GM03348 (cell line): ENCODE data around the gene PLCH2.

Source experiments
- DNase-seq: peaks from one replicate; pipeline ENCODE4 v3.0.0; 2012; ENCODE audit warnings: low spot score

The PLCH2 gene

DNA sequence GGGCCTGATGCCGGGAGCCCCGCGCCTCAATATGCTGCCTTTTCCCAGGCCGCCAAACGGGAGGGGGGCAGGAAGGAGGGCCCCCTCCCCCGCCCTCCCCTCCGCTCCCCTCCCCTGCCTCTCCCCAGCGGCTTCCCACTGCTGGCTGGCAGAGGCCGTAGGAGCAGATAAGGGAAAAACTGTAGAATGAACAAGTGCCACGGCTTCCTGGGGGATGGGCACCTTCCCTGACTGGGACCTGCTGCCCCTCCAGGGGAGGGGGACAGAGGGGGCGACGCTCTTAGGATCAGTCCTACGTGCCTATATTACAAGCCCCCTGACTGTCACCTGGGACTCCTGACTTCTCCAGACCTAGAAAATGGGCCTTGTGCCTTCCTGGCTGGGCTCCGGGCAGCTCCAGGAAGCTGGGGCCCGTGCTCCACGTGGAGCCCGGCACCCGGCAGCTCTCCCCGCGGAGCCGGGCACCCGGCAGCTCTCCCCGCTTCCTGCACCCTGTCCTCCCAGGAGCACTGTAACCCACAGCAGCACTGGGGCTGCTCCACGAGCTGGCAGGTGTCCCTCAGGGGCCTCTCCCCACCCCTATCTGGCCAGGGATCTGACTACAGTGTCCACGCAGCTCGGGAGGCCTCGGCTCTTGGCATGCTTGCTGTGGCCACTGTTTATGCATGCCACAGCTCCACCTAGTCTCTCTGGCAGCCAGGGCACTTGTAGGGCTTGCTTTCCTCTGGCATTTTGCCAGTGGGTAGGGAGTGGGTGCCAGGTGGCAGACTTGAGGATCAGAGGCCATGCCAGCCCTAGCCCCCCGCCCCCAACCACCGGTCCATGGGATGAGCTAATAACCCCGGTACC is 54.6 kb downstream of the PLCH2 start:
- DNase-seq: no peak

DNA sequence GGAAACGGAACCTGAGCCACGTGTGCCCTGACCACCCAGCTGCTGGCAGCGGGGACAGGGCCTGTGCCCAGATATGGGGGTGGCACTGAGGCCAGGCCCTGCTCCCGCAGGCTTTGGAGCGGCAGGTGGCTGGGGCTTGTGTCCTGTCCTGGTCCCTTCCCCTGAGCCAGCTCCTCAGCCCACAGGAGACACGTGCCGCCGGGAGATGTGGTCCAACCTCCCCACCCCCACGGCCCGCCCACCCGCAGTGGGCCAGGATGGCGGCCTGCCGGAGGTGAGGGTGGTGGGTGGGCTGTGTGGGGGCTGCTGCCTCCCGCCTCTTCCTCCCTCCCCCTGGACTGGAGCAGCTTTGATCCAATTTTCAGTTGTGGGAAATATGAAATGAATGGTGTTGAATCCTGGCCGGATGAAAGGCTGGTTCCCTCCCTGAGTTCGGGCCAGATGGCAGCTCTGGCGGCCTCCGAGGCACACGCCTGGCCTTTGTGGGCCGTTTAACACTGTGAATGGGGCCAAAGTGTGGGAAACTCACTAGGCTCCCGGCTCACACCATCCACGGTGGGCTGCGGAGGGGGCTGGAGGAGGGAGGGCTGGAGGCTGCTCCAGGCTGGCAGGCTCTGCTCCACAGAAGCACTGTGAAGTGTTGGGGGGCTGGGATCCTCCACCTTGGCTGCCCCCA is 56.5 kb downstream of the PLCH2 start:
- no peak for DNase-seq

DNA sequence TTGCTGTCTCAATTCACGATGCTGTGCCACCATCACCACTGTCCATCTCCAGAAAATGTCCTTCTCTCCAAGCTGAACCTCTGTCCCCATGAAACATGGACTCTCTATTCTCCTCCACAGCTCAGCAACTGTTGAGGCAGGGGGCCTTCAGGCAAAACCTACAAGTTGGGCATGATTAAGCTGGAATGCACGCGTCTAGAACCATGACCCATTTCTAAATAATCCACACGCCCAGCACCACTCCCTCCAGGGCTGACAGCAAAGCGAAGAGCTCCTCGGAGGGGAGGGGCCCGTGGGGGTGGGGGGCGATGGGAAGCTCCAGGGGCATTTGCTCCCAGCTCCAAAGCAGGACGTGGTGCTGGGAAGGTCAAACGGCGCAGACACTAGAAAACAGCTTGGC is 57.3 kb downstream of the PLCH2 start:
- peak; percentile 72 for DNase-seq

DNA sequence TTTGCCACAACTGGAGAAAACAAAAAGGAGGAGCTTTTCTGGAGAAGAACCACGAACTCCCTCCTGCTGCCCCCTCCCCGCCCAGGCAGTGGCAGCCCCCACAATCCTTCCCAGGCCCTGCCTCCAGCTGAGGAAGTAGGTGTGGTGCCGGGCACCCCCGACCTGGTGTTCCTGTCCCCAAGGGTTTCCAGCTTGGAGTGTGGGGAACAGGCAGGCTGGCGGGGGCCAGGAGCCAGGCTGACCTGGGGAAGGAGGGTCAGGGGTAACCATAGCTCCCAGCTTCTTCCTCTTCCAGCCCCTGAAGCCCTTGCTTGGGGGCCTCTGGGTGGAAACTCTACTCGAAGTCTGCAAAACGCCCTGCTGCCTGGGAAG is 58.2 kb downstream of the PLCH2 start:
- DNase-seq: no peak

DNA sequence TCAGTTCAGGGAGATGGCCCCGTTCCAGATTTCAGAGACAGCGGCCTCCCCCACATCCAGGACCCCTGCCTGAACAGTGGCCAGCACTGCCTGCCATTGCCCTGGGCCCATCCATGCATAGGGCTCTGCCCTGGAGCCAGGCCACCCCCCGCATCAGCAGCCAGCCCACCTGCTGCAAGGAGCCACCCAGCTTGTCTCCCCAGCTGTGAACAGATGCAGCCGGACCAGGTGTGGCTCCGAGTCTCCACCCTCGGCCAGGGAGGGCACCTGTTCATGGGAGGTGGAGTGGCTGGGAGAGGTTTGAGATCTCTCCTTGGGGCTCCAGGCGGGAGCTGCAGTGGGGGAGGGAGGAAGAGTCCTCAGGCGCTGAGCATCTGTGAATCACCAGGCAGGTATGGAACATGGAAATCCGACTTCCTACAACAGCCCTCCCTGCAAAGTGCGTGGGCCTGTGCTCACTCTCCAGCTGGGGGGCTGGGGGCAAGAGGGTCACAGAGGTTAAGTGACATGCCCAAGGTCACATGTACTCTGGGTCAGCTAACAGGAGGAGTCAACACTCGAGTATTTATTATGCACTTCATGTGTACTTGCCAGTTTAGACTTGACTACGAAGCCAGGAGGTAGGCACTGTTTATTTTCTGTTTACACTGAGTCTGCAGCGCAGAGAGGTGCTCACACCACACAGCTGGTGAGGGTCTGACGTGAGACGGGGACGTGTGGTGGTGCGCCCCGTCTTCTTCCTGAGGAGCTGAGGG is 58.8 kb downstream of the PLCH2 start:
- peak; percentile 51 for DNase-seq

DNA sequence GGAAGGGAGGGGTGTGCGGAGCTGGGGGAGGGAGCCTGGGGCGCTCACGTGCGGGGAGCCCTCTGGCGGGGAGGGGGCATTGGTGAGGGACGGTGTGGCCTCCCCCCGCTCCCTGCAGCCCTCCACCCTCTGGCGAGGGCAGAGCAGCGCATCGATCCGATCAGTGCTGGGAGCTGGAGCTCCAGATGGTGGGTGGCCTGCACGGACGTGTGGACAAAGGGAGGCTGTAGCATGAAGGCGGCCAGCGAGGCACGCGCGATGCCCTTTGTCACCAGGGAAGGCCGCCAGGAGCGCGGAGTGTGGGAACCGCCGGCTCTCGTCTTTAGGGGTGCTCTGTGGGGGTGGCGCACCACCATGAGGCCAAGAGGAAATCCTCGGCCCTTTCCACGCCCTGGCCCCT is 59.4 kb downstream of the PLCH2 start:
- DNase-seq: no peak

DNA sequence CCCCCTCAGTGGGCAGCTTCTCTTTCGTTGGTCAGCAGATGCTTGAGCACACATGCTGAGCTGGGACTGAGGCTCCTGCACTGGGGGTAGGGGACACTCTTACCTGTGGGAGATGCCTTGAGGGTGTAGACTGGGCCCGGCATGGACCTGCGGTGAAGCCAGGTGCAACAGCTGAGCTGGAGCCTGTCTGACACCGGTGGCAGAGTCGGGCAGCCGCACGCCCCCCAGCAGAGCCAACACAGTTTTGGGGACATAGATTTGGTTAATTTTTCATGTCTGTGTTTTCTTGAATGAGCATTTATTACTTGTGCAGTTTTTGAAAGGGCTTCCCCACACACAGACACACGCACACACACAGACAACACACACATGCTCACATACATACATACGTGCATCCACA is 59.9 kb downstream of the PLCH2 start:
- DNase-seq: no peak

DNA sequence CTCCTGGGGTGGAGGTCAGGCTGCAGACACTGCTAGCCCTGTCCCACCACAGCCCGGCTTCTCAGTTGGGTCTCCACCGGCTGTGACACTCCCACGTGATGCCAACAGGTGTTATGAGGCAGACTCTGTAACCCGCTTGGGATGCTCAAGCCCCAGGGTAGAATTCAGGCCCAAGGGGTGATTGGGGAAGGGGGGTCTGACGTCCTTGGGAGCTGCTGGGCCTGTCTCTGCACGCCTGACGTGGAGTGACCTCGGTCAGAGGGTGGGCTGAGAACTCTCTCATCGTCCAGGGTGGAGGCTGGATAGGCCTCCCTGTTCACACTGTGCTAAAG is 61.7 kb downstream of the PLCH2 start:
- no peak for DNase-seq

DNA sequence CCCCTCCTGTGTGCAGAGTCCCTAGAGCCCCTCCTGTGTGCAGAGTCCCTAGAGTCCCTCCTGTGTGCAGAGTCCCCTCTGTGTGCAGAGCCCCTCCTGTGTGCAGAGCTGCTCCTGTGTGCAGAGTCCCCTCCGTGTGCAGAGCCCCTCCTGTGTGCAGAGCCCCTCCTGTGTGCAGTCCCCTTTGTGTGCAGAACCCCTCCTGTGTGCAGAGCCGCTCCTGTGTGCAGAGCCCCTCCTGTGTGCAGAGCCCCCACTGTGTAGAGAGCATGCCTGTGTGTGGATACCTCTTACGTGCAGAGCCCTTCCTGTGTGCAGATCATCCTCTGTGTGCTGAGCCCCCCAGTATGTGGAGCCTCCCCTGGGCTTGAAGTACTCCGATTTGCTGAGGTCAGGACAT is 62.3 kb downstream of the PLCH2 start:
- DNase-seq: no peak

DNA sequence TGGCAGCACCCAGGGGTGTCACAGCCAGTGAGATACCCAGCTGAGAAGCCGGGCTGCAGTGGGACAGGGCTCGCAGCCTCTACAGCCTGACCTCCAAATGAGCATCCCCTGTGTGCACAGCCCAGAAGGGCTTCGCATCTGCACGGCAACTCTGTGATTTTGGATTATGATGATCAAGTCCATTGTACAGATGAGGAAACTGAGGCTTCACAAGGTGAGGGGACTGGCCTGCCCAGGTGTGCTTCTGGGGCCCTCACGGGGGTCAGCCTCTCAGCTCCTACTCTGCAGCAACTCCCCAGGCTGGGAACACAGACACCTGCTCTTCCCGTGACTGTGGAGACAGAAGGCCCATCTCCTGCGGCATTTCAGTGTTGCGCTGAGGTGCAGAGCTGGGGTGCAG is 62.8 kb downstream of the PLCH2 start:
- DNase-seq: no peak

DNA sequence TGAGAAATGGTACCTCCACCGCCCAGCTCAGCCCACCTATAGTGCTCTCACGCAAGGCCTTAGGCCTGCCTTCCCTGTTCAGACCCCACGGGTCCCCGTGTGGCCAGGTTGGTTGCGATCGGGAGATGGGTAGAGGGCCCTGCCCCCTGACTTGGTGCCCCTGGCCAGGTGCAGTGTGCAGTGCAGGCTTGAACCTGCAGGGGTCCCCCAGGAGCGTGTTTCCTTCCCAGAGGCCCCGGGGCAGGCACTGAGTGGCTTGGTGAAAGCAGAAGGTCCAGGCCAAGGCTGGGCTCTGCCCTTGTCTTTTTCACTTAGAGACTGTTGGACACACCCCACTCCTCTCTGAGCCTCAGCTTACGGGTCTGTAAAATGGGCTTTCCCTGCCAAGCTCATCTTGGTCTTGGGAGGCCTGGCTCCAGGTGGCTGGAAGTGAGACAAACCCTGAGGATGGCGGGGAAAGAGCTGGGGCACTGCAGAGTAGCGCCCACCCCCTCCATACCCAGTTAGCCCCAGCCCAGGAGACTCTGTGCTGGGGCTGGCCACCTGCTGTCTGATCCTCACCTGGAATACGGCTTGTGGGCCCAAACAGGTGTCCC is 63.3 kb downstream of the PLCH2 start:
- no peak for DNase-seq

DNA sequence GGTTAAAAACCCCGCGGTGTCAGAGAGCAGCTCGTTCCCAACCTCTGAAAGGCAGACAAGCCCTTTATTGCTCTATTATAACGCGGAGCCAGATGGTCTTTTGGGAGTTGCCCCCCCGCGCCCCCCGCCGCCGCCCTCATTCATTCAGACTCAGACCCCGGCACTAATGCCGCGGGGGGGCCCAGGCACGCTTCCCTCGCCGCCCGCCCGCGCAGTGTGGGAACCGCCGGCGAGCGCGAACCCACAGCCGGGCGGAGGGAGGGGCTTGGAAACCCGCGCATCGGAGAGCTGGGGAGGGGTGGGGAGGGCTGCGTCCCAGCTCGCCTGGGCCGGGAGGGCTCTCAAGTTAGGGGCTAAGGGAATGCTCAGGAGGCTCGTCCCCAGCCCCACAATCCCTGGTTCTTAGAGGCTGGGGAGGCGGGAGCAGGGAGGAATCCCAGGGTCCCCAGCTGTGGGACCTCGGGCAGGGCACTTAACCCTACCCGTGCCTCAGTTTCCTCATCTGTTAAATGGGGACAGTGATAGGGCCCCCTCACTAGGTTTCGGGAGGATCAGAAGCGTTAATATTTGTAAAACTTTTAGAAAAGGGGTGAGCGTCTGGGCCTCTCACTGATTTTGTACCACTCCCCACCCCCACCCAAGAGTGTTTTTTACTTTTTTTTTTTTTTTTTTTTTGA is 64.9 kb downstream of the PLCH2 start:
- DNase-seq: no peak

DNA sequence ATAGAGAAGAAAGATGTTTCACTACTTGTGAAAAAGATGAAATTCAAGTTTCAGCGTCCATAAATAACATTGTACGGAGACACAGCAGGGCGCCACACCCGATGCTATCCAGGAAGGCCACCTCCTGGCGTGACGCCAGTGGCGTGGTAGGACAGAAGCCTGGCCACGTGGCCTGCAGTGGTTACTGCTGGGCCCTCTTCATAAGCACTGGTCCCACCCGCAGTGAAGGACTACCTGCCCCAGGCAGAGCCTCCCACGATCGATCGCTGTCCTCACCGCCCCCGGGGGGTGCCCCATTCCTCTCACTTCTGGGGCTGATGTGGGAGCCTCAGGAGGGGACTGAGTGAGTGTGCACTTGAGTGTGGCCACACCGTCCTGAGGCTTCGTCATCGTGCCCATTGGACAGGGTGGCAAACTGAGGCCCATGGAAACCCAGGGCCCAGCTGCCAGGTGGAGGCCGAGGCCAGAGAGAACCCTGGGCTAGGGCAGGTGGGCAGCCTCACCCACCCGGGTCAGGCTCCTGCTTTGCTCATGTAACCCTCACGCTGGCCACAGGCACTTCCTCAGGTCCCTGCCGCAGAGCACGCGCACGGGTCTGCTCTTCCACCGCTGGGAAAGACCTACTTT is 65.6 kb downstream of the PLCH2 start:
- no peak for DNase-seq

DNA sequence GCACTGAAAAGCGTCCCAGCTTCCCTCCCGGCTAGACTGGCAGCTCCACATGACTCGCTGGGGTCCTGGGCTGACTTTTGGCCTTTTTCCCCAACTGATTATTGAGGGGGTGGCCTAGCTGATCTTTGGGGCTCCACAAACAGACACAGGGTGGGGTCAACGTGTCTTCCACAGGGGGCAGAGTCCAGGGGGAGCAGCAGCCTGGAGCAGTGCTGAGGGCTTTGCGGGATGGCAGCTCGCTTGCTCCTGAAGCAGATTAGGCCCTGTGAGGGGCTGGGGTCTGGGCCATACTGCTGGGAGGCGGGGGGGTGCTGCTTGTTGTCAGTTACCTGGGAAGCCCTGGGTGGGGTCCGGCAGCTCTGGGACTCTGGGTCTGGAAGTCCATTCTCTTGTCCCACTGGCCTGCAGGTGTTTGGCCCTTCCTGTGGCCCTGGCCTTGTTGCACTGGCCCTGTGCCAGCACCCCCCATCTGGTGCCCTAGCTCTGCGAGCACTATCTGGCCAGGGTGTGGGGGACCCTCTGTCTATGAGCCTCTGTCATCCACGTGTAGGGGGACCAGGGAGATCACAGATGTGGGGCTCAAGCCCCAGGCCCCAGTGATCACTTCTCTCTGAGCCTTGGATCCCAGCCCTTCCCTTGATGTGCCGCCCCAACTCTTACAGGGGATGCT is 66.3 kb downstream of the PLCH2 start:
- DNase-seq: no peak

DNA sequence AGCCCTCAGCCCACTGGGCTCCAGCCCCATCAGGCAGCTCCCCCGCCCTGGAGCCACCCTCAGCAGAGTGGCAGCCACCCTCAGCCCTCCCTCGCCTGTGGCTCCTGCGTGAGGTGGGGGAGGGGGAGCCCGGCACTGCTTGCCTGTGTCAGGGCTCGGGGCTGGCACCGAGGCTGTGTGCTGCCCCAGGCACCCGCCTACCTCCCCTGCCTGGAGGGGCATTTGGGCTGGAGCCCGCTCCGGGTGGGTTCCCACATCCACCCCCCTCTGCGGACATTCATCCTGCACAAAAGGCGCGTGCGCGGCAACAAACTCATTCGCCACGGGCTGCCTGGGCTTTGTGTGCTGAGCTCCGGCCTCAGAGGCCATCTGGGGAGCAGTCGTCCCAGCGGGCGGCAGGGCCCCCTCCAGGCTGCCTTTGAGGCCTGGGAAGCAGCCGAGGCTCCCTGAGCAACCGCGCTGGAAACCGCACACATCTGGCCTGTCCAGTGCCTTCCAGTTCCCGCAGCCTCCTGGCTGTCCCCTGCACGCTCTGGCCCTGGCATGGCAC is 67.5 kb downstream of the PLCH2 start:
- DNase-seq: no peak

DNA sequence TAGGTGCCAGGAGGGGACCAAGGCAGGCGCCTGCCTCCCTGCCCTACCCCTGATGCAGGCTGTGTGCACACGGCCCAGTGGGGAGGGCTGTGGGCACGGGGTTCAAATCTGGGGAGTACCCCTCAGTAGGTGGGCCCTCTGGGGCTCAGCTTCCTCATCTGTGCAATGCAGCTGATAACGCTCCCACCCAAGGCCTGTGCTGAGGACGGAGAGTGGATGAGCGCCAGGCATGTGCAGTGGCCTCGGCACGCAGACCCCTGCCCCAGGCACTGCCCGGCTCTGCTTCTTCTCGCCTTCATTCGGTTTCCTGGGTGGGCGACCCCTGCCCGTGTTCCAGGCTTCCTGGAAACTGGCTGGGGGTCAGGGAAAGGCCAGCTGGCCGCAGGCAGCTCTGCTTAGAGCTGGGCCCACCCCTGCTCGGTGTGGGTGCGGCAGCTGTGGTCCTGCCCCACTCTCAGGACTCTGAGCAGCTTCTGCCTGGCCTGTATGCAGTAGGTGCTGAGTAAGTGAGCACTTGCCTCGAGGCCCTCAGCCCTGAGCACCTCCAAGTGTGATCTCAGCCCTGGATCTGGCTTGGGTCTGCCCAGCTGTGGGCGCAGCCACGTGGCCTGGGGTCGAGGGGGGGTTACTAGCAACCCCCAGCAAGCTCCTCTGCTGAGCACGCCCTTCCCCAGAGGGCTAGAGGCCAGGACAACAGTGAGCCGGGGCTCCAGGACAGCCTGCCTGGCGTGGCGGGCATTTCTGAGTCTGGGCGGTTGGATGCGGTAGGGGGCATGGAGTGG is 68.2 kb downstream of the PLCH2 start:
- DNase-seq: no peak

DNA sequence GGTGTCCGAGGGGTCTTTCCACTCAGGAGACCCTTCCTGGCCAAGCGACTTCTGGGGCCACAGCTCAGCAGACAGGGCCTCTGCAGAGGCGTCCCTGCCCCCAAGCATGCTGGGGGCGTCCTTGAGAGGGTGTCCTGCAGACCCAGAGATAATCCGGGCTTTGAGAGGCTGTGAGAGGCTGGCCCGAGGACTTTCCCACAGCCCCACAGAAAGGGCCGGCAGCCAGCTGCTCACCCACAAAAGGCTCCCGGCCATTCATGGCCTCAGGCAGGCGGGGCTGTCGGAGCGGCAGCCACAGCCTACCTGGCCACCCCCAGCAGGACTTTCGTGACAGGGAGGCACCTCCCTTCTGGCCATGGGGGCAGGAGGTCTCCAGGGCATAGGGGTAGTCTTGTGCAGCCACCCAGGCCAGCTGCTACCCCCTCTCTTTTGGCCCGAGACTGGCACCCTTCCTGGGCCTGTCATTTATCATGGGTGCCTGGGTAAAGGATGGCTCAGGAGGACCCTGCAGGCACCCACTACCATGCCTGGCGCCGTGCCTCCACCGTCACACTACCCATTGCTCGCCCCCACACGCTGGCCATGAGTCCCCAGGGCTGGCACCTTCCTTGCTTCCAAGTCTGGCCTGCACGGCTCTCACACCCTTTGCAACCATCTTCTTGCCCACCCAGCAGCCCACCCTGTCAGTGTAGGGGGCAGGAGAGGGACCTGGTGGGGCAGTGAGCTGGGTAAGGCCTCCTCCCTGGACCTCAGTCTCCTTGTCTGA is 69.0 kb downstream of the PLCH2 start:
- DNase-seq: no peak

DNA sequence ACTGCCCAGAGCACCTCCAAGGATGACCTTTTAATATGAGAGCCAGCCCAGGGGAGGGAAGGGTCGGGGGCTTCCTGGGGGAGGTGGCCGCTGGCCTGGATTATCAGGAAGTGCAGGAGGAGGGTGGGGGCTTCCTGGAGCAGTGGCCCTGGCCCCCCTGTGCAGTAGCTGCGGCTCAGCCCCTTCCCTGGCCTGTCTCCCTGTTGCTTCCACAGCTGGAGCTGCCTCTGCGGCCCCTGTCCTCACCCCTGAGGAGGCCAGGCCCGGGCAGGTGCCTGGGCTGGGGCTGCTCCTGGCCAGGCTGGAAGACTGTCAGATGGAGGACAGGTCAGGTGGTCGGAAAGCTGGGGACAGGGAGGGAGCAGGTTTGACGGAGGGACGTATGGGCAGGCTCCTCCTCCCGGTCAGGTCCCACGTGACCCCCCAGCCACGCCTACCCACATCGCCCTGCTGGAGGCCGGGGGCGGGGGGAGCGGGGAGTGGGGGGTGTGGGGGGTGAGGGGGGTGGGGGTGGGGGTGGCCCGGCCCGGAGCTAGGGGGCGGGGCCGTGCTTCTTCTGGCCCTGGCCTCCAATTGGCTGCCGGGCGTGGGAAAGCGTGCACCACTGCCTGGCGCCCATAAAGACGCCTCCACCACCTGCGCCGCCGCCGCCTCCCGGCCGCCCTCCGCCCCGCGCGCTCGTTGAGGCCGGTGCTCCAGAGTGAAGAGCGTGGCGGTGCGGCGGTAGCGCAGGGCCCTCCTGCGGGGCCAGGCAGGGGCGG is 69.8 kb downstream of the PLCH2 start:
- DNase-seq: peak; percentile 93
